Measurements from ENCODE around the gene GLOD5. TPM values are rescaled to one million over a fixed set of nuclear protein-coding genes. Genes with fewer than 3 reads are reported as not detected.

The GLOD5 gene
- polyA plus RNA-seq (ENCODE audit: insufficient read length in 4 of 4) = 1 to 10 TPM; 1.4 to 1.9 (median 1.7) TPM

DNA sequence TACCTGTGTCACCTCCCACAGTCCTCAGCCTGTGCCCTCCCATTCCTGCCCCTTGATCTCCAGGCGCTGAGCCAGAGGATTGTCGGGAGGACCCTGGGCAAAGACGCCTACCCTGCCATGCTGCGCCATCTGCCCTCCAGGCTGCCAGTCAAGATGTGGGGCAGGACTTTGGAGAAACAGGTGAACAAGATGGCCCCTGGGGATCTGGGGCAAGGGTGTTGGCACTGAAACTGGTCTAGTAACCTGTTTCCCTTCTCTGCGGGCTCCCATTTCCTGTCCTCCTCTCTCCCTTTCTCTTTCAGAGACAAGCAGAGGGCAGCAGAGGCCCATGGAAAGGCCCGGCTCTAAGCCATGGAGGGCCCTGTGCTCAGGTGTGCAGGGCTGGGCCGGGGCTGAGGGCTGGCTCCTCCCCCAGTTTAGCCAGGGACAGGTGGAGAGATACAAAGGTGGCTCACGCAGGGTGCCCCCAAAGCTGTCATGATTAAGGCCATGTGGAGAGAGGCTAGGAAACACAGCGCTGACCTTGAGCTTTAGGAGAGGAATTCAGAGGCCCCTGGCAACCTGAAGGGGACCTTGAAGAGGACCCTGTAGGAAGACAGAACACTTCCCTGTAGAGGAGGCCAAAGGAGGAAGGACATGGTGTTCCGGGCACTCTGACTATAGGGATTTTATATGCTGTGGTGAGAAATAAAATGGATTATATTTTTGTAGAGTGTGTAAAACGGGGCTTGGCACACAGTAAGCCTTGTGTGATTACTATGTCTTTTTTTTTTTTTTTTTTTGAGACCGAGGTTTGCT is at the start of gene GLOD5:
Gene GLOD5 (plus strand): TSS at position 74 of the 798 bp plus-strand sequence. CDS start 44 bp downstream, at position 118.
- peak in 1 of 4 donors; percentile 17 for DNase-seq (ENCODE audit: low read depth in 4 of 4, low spot score in 2 of 4)

DNA sequence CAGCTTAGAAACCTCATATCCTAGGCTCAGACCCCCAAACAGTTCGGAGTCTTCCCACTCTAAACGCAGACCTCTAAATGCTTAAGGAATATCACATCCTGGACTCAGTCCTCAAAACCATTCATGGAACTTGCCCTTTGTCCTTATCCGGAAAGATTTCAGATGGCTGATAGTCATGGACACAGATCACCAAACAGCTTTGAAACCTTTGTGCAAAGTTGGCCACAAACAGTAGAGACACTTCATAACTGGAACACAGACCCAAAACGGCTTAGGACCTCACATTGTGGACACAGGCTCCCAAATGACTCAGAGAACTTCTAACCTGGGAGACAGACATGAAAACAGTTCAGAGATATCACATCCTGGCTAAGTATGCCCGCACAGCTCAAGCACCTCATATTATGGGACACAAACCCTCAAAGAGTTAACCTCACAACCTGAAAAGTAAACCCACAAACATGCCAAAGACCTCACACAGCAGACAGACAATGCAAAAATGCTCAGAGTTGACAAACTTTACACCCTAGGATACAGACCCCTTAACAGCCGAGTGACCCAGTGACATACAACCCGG is 49.5 kb upstream of the GLOD5 start:
- no peak for DNase-seq (ENCODE audit: low read depth in 4 of 4, low spot score in 2 of 4)

DNA sequence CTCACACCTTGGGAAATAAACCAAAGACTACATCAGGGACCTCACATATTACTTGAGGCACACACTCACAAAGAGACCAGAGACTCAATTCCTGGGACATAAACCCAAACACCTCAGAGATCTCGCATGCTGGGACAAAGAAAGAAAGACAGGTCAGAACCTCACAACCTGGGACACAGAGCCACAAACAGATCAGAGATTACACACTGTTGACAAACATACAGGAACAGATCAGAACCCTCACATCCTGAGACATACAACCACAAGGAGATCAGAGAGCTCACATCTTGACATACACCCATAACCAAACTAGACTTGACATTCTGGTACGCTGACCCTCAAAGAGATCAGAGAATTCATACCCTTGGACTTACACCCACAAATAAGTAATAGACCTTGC is 47.7 kb upstream of the GLOD5 start:
- DNase-seq (ENCODE audit: low read depth in 4 of 4, low spot score in 2 of 4) = no peak

DNA sequence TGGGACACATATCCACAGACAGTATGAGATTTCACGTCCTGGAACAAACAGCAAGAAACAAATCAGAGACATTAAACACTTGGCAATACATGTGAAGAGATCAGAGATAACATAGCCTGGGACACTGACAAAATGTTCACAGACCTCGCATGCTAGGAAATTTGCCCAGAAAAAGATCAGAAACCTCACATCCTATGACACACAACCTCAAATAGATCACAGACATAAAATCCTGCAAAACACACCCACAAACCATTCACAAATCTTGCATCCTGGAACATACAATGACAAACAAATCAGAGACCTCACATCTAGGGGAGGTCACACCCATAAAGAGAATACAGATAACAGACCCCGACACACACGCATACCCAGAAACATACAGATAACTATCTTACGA is 47.0 kb upstream of the GLOD5 start:
- no peak for DNase-seq (ENCODE audit: low read depth in 4 of 4, low spot score in 2 of 4)

DNA sequence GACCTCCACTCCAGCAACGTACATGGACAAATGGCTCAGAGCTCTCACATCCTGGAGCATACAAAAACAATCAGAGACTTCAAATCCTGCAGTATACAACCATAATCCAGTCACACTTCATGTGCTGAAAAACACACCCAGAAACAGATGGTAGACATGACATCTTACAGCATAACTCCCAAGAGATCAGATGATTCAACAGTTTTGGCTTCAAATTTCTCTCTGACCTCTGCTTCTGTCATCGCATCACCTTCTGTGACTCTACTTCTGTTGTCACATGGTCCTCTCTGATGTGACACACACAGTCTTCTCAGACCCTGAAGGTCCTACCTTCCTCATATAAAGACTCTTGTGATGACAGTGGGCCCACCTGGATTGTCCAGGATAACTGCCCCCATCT is 46.5 kb upstream of the GLOD5 start:
- DNase-seq (ENCODE audit: low read depth in 4 of 4, low spot score in 2 of 4) = no peak

DNA sequence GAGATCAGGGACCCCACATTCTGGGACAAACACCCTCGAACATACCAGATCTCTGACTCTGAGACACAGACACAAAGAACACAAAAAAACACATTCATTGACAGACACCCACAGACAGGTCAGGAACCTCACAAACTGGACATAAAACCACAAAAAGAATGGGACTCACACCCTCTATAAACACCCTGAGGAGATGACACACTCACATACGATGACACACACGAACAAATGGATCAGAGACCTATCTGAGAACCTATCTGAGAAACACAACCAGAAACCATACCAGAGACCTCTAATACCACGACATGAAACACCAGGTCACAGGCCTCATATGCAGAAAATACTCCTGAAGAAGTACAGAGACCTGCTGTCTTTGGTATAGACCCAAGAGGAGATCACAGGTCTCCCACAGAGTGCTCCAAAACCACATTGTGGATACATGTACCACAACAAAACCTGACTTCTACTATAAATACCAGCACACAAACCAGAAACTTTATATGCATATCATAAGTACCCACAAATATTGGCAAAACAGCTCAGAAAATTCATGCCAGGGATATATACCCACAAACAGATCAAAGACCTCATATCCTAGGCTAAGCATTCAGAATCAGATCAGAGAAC is 45.6 kb upstream of the GLOD5 start:
- no peak for DNase-seq (ENCODE audit: low read depth in 4 of 4, low spot score in 2 of 4)

DNA sequence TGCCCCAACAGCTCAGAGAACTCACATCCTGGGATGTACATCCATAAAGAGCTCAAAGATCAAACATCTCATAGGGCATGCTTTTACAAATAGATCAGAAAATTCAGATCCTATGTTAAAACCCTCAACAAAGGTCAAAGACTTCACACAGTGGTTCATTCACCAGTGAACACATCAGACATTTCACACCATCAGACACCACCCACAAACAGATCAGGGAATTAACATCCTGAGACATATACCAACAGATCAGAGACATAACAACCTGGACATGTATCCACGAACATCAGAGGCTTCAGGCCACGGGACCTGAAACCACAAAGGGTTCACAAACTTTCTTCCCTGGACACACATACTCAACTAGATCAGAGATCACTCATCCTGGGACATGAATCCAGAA is 41.6 kb upstream of the GLOD5 start:
- DNase-seq (ENCODE audit: low read depth in 4 of 4, low spot score in 2 of 4) = no peak

DNA sequence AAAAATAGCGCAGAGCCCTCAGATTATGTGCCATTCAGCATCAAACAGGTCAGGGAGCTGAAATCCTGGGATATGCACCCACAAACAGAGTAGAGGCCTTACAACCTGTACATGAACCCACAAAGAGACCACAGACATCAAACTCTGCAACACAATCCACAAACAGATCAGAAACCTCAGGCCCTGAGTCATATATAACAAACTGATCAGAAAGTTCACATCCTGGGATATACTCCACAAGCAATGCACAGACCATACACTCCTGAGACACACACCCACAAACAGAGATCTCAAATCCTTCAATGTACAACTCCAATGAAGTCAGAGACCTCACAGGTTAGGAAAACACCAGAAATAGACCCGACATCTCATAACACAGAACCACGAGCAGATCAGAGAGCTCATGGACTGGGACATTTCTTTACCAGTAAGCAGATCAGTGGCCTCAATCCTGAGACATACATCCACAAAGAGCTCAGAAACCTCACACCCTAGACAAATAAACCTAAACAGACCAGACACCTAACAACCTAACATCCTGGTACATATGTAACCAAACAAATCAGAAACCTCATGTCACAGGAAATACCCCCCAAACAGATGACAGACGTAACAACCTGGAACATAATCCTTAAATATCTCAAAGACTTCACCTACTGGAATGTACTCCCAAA is 40.8 kb upstream of the GLOD5 start:
- DNase-seq (ENCODE audit: low read depth in 4 of 4, low spot score in 2 of 4) = no peak

DNA sequence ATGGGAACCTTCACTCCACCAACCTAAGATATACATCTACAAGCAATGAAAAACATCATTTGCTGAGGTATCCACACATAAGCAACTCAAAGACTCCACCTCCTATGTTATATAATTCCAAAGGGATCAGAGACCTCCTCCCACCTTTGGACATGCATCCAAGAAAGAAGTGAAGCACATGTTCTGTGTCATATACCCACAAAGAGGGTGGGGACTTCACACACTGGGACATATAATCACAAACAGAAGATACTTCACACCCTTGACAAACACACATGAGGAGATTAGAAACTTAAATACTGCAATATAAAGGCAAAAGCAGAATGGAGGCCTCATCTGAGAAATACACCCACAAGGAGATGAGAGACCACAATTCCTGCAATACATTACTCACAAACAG is 39.6 kb upstream of the GLOD5 start:
- DNase-seq (ENCODE audit: low read depth in 4 of 4, low spot score in 2 of 4) = no peak

DNA sequence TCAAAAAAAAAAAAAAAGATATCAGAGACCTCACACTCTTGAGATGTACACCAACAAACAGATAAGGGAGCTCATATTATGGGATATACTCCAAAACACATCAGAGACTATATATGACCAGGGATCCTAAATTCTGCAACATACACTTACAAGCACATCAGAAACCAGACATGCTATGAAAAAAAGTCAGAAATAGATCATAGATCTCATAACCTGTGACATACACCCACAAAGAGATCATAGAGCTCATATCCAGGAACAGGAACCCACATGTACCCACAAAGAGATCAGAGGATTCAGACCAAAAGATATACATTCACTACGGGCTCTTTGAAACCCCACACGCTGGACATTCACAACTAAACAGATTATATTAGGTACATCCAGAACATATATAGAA is 35.0 kb upstream of the GLOD5 start:
- no peak for DNase-seq (ENCODE audit: low read depth in 4 of 4, low spot score in 2 of 4)

DNA sequence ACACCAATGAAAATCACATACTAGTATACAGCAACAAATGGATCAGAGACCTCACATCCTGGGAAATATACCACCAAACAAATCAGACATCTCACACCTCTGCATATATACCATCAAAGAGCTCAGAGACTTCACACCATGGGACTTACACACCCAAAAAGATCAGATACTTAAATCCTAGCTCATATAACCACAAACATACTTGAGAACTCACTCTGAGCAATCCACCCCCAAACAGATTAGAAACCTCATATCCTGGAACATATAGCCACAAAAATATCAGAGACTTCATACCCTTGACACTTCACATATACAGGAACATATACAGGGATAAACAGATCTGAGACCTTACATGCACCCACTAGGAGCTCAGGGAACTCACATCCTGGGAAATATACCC is 32.9 kb upstream of the GLOD5 start:
- no peak for DNase-seq (ENCODE audit: low read depth in 4 of 4, low spot score in 2 of 4)

DNA sequence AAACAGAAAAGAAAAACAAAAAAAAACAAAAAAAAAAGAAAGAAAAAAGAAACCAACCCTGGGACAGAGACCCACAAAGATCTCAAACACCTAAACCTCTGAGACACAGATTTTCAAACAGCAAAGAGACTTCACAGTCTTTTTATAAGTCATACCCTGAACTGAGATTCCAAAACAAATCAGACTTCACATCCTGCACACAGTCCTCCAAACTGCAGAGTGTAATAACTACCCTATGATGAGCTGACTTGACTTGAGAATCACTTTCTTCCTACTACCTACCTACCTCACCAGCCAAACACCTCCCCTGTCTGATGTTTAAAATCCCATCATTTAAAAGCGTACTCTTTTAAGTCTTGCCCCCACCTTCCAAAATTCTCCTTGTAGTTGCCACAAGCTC is 25.2 kb upstream of the GLOD5 start:
- DNase-seq (ENCODE audit: low read depth in 4 of 4, low spot score in 2 of 4) = no peak

DNA sequence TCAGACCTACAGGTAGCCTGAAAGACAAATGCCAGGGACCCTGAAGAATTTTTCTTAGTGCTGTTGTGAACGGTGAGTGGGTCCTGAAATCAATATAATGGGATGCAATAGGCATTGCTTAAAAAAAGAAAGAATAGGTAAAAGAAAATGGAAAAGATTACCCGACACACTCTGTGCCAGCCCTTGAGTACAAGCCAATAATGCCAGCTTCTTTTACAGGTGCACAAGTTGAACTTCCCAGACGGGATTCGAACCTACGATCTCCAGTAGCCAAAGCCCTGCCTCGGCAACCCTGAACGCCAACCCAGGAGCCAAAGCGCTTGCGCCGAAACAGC is 24.7 kb upstream of the GLOD5 start:
- DNase-seq (ENCODE audit: low read depth in 4 of 4, low spot score in 2 of 4) = no peak

DNA sequence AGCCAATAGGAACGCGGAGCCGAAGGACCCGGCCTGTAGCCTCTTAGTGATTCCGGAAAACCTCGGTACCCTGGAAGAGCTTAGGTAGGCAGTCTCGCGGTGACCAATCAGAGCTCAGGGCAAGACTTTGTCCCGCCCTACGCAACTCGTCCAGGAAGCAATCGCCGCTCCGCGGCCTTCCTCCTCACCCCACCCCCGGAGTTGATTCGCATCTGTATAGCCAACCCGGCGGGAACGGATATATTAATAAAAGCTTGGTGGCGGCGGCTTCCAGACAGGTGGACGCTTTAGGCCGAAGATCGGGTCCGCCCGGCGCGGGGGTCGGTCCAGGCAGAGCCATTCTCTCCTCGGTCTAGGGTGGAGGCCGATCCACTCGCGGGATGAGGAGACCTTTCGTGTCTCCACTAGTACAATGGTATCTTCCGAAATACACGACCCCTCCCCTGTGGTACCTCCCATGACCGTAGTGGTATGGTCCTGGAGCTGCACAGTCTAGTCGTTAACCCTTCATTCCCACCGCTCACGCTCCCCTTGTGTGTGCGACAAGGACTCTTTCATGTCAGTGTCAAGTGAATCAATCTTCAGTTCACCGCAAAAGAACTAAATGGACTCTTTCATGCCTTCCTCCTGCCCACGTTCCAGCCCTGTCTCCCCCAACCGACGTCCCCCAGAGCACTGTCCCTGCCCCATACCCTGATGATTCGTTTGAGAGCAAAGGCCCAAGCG is 24.2 kb upstream of the GLOD5 start:
- peak; percentile 79 to 91 (median 83) for DNase-seq (ENCODE audit: low read depth in 4 of 4, low spot score in 2 of 4)

DNA sequence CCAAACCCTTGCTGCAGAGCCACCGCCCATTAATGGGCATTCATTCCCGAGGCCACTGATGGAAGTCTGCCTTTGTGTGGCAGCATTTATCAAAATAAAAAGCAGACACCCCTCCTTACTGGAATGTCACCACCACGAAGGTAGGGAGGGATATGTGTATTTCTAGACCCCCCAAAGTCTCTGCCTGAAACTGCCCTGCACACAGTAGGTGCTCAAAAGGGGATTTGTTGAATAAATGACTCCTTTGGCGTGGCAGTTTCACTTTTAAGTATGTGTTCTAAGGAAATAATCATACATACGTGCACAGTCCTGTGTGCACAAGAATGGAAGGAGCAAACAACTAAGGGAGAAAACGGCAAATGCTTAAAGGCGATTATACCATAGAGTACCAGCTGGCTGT is 23.6 kb upstream of the GLOD5 start:
- DNase-seq (ENCODE audit: low read depth in 4 of 4, low spot score in 2 of 4) = no peak

DNA sequence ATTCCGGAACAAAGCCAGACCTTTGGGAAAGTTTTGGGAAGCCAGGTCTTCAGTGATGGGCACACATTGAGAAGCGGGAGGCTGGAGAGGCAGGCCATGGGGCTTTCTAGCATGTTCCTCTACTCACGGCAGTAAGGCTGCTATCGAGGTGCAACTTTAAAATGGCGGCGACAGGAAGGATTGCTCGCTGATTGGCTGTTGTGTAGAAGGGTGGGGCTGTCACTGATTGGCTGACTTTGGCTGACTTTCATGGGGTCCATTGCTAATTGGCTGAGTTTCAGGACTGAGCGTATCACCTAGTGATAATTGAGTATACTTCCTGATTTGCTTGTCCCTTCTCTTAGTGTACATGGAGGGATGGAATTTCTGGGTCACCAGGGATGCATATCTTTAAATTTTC is 19.7 kb upstream of the GLOD5 start:
- DNase-seq (ENCODE audit: low read depth in 4 of 4, low spot score in 2 of 4) = no peak

DNA sequence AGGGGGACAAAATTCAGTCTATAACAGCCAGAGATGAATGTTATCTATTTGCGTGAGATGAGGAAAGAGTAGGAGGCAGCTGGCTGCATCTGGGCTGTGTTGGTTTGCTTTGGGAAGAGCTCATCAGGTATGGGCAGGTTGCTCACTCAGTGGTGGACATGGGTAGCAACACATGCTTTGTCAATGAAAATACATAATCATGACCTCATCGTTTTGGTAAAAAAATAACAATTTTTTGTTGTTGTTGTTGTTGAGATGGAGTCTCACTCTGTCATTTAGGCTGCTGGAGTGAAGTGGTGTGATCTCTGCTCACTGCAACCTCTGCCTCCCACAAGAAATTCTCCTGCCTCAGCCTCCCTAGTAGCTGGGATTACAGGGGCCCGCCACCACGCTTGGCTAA is 16.3 kb upstream of the GLOD5 start:
- DNase-seq (ENCODE audit: low read depth in 4 of 4, low spot score in 2 of 4) = no peak

DNA sequence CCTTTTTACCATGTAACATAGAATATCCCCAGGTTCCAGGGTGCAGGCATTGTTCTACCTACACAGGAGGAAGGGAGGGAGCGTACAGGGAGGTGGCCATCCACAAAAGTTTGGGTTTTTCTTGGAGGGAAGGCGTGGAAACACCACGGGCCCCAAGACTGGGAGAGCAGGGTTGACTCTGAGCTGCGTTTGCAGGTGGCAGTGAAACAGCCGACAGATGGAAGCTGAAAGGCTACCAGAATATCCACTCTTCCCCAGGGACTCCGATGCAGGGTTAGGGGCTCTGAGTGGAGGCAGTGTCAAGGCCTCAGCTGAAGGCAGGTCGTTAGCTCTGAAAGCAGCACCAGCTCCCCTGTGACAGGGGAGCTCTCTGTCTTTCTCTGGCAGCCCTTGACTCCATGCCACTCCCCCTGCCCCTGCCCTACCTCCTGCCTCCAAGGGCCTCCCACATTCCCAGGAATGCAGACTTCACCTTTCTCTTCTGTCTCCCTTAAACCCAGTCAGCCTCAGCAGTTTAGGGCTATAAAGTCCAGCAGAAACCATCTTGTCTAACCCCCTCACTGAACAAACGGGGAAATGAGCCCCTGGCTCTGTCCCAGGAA is 14.0 kb upstream of the GLOD5 start:
- no peak for DNase-seq (ENCODE audit: low read depth in 4 of 4, low spot score in 2 of 4)

DNA sequence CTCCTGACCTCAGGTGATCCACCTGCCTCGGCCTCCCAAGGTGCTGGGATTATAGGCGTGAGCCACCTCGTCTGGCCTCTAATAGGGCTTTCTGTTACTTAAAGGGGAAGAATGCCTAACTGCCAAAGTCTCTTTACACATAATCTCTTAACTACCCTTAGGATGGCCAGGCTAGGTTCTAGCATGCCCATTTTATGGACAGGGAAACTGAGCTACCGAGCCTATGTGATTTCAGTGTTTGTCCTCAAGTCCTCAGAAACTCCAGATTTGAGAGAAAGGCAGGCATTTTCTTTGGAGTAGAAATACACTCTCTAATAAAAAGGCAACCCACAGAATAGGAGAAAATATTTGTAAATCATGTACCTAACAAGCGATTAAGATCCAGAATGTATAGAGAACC is 12.4 kb upstream of the GLOD5 start:
- DNase-seq (ENCODE audit: low read depth in 4 of 4, low spot score in 2 of 4) = no peak

DNA sequence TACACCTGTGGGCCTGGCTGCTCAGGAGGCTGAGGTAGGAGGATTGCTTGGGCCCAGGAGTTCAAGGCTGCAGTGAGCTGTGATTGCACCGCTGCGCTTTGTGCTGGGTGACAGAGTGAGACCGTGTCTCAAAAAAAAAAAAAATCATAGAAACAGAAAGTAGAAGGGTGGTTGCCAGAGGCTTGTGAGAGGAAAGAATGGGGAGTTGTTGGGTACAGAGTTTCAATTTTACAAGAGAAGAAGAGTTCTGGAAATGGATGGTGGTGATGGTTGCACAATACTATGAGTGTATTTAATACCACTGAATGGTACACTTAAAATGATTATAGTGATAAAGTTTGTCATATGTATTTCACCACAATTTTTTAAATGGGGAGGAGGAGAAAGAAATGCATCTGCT is 10.2 kb upstream of the GLOD5 start:
- DNase-seq (ENCODE audit: low read depth in 4 of 4, low spot score in 2 of 4) = no peak

DNA sequence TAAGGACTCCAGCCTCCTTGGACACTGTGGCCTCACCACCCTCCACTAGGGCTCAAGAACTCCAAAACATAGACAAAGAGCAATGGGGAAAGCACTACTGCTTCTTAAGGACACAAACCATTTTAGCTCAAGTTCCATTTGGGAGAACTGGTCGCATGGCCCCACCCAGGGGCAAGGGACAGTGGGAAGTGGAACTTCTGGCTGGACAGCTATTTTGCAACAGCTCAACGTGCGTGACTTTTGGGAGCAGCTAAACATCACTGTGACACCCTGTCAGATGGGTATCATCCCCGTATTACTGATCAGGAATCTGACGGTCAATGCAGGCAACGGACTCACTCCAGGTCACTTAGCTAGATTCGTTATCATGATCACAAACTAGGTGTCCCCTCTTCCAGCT is 9.0 kb upstream of the GLOD5 start:
- no peak for DNase-seq (ENCODE audit: low read depth in 4 of 4, low spot score in 2 of 4)

Measured in left renal cortex interstitium (tissue), 4 donors.